Stimulated activated CD8-positive, alpha-beta memory T cell treated with anti-CD3 and anti-CD28 coated beads, Interleukin-2, amount 100 ng/mL, for 48 hours (primary cell): ENCODE results near the gene SOX18.

Experiments used
- DNase-seq, 2 donors: peaks; one replicate each; pipeline ENCODE4 v3.0.0-alpha.2; 2020; ENCODE audit warnings: low read depth in 2 of 2

The SOX18 gene

DNA sequence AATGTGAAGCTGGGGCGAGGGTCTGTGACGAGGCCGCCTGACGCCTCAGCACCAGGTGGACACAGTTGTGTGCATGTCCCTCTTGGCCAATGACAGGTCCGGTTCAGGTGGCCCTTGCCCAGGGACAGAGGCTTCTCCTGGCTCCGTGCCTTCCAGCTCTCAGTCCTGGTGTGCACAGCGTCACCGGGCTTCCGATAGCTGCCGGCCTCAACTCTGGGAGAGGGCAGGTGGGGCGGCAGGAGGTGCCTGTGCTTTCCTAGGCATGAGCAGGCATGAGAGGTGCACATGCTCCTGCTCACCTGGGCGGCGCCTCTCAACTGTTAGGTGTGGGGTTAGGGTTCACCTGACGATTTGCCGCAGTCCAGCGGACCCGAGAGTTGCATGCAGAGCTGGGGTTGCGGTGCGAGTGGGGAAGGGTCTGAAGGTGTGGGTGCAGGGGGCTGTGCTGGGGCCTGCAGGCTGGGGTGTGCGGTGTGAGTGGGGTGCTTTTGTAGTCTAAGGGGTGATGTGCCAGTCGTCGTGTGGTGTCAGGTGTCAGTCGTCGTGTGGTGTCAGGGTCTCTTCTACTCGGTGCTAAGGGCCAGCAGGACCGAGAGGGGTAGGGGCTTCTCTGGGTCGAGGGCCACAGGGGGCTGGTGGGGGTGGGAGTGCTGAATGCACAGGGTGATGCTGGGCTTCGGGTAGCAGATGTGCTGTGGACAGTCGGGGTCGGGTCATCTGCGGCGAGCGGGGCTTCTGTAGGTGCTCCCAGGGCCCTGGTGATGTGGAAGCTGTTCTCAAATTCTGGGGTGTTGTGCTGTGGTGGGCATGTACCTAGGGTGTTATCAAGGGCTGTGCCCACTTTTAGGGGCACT, 3.8 kb upstream of the SOX18 start:
- DNase-seq, result no peak

DNA sequence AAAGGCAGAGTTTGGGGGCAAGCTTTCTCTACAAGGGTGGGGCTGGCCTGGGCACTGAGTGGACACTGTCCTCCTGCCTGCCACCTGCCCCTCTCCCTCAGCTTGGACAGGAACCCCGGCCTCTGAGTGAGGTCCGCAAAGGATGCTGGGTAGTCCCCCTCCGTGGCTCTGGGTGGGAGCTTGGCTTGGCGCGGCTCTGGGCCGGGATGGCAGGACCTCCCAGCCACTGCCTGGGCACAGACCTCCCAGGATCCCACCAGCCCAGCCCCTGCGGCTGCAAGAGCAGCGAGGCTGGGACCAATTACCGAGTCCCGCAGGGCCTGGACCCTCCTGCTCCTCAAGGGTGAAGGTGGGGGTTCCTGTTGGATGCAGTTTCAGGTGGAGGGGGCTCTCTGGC, 2.9 kb upstream of the SOX18 start:
- DNase-seq, result no peak

GRCh38 chr20:64051561-64052325, 2.3 kb upstream of the SOX18 start:
- DNase-seq, result no peak

GRCh38 chr20:64051033-64051452, 1.6 kb upstream of the SOX18 start:
- DNase-seq, result no peak

- DNase-seq, result no peak
Measured at GRCh38 chr20:64050261-64051032, 1.0 kb upstream of the SOX18 start.

- DNase-seq, result no peak
Measured at GRCh38 chr20:64049878-64050260, 430 bp upstream of the SOX18 start.

DNA sequence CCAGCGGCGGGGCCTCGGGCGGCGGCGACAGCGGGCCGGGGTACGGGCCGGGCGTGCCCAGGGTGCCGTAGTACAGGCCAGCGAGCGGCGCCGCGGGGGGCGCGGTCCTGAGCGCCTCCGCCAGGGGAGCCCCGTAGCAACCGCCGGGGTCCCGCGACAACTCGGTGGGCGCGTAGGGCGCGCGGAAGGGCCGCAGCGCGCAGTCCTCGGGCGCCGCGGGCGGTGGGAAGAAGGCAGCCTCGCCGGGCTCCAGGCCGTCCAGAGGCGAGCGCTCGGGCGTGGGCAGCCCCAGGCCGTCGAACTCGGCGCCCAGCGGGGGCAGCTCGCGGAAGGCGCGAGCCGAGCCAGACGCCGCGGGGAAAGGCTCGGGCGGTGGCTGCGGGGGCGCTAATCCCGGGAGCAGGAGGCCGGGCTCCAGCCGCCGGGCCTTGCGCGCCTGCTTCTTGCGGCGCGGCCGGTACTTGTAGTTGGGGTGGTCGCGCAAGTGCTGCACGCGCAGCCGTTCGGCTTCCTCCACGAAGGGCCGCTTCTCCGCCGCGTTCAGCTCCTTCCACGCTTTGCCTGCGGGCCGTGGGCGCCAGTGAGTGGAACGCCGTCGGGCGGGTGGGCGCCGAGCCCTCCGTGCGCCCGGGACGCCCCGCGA, 916 bp downstream of the SOX18 start:
- no peak for DNase-seq

- no peak for DNase-seq
Measured at GRCh38 chr20:64047968-64048401, 1.5 kb downstream of the SOX18 start.

GRCh38 chr20:64047046-64047389, 2.4 kb downstream of the SOX18 start:
- no peak for DNase-seq

DNA sequence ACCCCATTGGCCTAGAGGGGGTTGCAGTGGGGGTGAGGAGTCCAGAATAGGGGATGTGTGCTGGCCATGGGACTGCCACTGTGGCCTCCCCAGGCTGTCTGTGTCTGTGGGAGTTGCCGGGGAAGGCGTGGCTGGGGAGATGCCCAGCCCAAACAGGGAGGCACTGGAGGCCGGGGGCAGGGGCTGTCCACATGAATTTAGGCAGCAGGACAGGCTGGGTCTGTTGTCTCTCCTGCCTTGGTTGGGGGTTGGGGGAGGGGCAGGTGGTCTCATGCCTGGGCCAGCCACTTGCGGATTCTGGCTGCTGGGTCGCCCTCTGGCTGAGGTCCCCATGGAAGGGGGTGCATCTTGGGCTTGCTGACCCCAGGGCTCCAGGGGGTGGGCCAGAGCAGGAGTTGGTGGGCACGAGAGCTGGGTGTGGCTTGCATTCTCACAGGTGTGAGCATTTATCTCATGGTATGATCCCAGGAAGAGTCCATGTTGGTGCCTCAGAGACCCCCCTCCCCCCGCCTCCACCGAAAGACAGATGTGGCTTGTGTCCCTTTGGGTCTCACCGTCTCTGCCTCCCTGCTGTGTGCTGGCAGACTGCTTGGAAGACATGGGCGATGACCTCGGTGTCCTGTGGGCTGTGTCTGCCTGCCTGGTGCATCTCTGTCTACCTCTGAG, 4.0 kb downstream of the SOX18 start:
- DNase-seq, result no peak

DNA sequence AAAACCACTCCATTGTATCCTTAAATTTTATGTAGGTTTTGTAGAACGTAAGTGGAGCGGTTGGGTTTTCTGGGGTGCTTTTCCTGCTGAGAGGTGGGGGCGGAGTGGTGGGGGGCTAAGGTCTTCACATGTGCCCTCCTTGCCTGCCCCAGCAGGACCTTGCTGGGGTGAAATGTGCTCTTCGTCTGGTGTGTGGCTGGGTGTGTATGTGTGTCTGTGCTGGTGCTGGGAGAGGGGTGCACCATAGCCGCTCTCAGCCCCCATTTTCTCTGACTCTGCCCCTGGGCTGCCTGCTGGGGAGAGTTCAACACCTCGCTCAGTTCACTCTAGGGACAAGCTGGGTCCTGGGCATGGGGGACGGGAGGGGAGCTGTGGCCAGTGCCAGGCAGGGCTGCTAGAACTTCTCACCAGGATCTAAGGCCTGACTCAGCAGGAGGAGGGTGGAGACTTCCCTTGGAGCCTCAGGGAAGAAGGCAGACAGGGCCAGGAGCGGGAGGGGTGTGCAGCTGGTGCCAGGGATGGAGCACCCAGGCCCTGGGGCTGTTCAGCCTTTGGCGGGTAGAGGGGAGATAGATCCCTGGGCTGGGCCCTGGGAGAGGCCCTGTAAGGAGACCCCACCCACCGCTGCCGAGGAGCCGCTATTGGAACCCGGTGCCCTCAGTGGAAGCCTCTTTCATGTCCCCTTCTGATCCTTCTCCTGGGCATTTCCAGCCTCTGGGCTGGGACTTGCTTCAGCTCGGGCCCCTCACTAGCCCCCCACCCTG, 4.8 kb downstream of the SOX18 start:
- no peak for DNase-seq

- no peak for DNase-seq
Measured at GRCh38 chr20:64043768-64044167, 5.7 kb downstream of the SOX18 start.

GRCh38 chr20:64042054-64042781, 7.2 kb downstream of the SOX18 start:
- DNase-seq, result no peak

DNA sequence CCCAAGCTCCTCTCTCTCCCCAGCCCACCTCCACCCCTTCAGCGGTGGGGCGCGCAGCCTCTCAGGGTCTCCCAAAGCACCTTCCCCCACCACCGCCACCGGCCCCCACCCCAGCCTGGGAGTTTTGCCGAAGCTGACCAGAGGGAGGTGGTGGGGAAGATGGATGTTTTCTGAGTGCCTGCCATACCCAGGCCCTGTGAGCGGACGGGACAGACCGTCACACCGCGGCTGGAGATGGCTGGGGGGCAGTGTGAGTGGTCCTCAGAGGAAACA, 7.7 kb downstream of the SOX18 start:
- no peak for DNase-seq

- no peak for DNase-seq
Measured at GRCh38 chr20:64041040-64041780, 8.2 kb downstream of the SOX18 start.

DNA sequence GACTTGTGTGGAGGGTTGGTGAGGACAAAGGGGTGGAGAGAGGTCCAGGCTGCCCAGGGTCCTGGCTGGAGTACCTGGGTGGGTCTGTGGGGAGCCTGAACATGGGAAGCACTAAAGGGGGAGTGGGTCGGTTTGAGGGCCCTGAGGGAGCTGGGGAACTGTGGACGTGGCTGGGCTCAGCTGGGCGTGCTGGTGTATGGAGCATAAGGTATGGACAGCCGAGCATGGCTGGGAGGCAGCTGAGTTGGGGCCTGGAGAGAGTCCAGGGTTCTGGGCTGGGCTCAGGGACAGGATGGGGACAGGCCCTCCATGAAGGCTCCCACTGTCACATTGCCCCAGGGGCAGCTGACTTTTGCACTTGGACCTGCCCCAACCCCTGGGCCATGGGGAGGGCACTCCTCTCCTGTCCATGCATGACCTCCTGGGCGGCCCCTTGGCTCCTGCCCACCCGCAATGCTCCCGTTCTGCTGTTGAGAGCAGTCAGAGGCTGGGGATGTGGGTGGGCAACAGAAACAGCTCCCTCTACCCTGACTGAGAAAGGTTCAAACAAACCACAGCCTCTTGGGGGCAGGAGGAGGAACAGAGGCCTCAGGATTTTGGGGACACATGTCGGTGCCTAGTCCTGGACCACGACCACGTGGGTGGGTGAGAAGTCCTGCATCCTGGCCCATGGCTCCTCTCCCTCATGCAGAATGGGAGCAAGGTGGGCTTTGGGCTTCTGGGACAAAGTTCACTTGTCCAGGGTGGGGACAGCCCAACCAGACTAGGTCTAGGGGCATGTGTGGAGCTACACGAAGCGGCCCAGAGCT, 9.0 kb downstream of the SOX18 start:
- DNase-seq, result no peak

- DNase-seq, result no peak
Measured at GRCh38 chr20:64039293-64040160, 9.9 kb downstream of the SOX18 start.
